ENCODE measurements around the gene APEH.
A peak's percentile ranks its signal among the peaks of the same experiment; 100 is the strongest.

The APEH gene

DNA sequence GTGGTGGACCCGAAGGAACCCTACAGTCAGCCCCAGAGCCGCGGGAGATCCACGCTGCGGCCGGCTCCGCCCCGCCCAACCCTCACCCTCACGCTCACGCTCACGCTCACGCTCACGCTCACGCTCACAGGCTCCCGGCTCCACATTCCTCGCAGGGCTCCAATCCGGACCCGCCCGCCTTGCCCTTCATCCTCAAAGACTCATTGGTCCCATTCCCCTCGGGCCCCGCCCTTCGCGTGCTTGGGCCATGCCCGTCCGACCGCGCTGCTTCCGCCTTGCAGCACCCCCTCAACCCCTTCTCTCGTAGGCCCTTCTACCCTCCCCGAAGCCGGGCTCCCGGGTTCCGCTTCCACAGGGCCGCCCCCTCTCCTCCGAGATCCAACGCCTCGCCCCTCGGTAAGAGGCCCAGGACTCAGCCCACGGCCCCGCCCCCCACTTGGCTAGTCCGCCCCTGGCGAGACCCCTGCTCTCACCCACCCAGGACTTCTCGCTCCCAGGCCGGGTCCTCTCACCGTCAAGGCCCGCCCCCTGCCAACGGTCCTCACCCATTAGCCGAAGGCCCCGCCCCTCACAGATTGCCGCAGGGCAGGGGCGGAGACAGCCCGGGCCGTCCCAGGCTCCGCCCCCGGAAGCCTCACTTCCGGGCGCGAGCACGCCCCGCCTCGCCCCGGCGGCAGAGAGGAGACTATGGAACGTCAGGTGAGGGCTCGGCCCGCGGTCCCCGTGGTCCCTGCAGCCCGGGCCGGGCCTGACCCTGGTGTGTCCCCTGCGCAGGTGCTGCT is at the start of gene APEH:
Gene APEH, plus strand, starts transcription at position 637 of the 782 bp plus-strand sequence. Its CDS starts 51 bp downstream, at position 688.
- DNase-seq, result peak; percentile 98

GRCh38 chr3:49625071-49625470 is 49.1 kb upstream of the APEH start:
- no peak for DNase-seq

GRCh38 chr3:49626101-49626581 is 48.0 kb upstream of the APEH start:
- DNase-seq, result no peak

GRCh38 chr3:49626796-49627195 is 47.4 kb upstream of the APEH start:
- no peak for DNase-seq

DNA sequence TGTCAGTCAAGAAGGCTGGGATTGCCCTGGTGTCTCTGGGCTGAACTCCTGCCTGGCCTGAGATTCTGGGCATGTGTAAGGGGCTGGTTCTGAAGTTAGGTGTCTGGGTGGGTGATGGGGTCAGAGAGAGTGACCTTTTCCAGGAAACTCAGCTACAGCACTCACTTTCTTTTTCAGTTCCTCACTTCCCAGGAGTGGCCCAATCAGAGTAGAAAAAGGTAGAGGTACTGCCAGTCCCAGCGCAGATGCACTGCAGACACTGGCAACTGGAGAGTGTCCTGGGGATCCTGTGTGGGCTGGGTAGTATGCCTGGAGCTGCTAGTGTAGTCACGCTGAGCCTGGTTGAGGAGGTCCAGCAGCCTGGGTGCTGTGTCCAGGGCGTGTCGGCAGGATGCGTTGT is 46.5 kb upstream of the APEH start:
- no peak for DNase-seq

DNA sequence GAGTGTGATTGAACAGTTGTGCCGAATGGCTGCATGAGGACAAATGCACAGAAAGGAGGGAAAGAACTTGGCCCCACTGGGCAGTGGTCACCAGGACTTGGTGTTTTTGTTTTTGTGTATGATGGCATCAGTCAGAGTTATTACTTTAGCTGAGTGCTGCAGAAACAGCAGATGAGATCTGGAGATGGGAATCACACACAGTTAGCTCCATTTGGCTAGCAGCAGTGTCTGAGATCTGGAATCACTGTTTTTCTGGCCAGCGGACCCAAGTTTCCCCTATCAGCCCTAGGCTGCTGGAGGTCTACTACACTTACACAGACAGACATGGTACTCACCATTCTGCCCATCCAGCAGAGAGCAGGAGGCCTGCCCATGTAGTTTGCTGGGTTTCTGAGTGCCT is 45.9 kb upstream of the APEH start:
- DNase-seq, result no peak

DNA sequence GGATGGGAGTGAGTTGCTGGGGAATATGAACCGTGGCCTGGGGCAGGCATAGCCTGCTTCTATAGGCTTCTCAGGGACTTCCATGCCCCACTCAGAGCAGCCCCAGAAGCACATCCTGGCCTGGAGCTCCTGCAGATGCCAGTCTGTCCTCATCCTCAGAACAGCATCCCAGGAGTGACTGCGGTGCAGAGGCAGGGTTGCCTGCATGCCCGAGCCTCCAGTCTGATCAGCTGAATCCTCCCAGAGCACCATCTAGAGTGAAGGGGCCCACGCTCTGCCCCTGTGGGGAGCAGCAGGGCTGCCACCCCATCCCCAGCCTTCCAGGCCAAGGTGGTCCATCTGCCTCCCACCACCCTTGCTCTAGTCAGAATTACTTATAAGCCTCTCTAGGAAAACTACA is 44.7 kb upstream of the APEH start:
- no peak for DNase-seq

DNA sequence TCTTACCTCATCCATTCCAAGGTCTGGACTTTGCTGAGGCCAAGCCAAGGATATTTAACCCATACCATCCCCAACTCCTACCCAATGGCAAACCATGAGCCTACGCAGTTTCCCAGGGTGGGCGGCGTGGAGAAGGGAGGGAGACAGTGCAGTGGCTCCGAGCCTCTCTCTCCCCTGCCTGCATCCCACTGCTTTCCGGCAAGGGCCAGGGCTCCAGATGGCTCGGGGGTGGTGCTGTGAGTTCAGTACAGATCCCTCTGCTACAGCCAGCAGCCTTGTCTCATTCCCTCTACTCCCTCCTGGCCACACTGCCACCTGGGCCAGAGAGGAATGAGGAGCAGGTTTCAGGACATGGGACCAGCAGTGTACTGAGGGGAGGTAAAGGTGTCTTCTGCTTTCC is 44.3 kb upstream of the APEH start:
- no peak for DNase-seq

GRCh38 chr3:49630784-49631183 is 43.4 kb upstream of the APEH start:
- no peak for DNase-seq

- DNase-seq, result no peak
Observed at GRCh38 chr3:49634736-49635135, 39.4 kb upstream of the APEH start.

DNA sequence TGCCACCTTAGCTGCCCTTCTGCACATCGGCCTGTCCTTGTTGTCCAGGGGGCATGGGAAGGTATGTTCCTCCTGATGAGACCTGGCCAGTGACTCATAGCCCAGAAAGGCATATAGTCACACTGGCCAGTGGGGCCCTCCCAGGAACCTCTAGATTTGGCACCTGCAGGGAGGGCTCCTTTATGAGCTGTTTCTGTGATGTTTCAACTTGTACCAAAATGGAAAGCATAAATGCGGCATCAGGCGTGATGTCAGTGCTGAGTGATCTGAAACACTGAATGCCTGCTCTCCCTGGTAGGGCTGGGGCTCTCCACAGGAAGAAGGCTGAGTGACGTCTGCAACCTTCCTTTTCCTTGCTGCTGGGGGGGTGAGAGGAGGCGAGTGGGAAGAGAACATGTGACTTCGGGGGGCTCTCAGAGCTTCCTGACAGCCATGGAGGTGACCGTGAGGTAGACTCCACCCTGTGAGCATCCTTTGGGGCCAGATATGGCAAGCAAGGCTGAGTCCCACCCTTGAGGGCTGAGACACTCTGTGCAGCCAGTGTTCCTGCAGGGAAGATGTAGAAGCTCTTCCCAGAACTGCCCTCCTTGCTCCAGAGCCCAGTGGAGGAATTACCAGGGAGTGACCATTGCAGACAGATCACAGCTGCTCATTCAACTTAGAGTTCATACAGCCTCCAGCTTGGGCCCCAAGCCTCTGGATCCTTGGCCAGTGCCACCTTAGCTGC is 37.1 kb upstream of the APEH start:
- DNase-seq, result no peak

DNA sequence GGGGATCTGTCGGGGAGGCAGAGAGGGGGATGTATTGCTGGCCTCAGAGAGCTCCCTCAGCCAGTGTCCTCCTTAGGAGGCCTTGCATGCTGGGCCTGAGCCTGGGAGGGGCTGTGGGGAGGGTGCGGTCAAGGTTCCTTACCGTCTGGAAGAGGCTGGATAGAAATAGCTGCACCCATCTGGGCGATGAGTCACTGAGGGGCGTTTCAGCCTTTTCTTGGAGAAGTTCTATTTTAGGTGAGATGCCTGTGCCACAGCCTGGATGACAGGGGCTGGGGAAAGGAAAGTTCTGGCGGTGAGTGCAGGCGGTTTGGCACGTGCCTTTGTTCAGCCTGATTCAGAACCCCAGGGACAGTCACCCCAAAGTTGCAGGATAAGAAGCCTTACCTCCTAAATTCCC is 35.7 kb upstream of the APEH start:
- no peak for DNase-seq

- no peak for DNase-seq
Observed at GRCh38 chr3:49639551-49639950, 34.6 kb upstream of the APEH start.

DNA sequence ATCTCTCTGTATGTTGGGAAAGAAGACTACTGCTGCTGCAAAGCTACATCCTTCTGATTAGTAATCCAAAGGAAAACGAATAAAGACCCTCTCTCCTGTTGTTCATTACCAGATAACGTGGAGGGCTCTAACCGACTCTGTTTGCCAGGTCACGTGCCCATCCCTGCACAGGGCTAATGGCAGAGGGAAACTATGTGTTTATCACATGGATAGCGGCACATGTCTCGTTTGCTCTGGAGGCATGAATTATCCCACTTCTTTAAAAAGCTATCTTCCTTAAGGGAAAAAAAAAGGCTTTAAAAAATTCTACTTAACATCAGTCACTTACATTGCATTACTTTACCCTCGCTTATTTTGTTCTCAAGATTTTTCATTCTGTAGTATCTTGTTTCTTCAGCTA is 32.9 kb upstream of the APEH start:
- no peak for DNase-seq

GRCh38 chr3:49641921-49642707 is 32.0 kb upstream of the APEH start:
- DNase-seq, result no peak

DNA sequence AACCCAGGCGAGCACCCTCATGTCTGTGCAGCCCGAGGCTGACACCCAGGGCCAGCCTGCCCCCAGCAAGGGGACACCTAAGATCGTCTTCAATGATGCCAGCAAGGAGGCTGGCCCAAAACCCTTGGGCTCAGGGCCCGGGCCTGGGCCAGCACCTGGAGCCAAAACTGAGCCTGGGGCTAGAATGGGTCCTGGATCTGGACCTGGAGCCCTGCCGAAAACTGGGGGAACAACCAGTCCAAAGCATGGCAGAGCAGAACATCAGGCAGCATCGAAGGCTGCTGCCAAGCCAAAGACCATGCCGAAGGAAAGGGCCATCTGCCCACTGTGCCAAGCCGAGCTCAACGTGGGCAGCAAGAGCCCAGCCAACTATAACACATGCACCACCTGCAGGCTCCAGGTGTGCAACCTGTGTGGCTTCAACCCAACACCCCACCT is 31.4 kb upstream of the APEH start:
- DNase-seq, result no peak

DNA sequence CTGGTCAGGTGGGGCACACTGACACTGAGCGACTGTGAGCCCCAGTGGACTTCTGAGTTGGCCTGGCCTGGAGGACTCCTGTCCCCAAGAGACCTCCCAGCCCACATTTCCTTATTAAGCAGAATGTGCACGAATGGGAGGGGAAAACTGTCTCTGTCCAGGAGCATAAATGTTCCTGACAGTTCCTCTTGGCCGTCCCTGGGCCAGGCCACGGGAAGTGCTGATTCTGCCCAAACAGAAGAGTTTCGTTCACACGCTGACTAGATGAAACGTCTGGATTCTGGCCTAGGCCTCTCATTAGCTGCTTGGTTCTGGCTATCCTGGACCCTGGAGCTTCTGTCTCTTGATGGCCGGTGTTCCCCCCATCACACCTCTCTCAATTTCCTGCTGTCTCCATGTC is 29.5 kb upstream of the APEH start:
- DNase-seq, result no peak

- DNase-seq, result no peak
Observed at GRCh38 chr3:49646236-49646635, 27.9 kb upstream of the APEH start.

- DNase-seq, result no peak
Observed at GRCh38 chr3:49647741-49648140, 26.4 kb upstream of the APEH start.

DNA sequence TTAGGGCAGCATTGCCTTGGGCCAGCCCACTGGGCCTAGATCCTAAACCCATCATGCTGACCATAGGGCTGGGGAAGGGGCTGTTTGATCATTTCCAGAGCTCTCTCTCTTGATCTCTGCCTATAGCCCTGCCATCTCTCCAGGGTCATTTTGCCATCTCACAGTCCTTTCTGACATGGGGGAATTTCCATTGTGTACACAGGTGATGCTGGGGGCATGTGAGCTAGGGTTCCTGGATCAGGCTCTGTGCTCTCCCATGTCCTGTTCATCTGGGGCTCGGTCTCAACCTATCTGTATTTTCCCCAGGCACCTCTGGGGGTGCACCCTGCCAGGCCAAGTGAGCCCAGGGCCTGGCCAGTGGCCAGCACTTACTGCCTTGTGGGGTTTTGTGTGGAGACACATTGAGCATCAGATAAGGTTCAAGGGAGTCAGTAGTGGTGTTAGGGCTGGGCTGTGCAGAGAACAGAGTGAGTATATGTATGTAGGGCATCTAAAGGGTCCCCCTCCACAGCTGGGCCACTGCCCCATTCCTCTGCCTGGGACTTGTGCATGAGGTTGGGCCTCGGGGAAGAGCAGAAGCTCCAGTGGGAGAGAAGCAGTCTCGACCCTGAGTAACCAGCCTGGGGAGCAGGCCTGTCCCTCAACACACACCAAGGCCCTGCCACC is 25.7 kb upstream of the APEH start:
- no peak for DNase-seq

- DNase-seq, result no peak
Observed at GRCh38 chr3:49649576-49649975, 24.6 kb upstream of the APEH start.

DNA sequence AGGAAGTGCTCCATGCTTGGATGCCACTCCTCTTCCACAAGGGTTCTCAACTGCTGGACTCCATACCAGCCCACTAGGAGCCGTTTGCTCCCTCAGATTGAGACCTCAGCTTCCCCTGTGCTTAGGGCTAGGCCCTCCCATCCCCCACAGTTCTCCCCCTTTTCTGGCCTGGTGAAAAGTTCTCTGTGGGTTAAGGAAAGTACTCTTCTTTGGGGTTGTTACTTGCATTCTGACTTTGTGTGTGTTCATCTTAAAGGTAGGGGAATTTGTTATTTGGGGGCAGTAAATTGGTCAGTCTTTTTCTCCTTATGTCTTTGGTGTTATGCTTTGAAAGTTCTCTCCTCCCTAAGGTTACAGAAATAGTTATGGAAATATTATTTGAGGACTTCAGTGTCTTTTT is 24.0 kb upstream of the APEH start:
- no peak for DNase-seq

GRCh38 chr3:49650637-49651036 is 23.5 kb upstream of the APEH start:
- DNase-seq, result no peak
